SW 1271 (cell line): ENCODE measurements around the gene CHIT1.
"Not testable (repeated sequence)": the region's sequence is repeated elsewhere in the genome, so short reads cannot be mapped to it uniquely, and the experiment has no call there.

Source experiments
- DNase-seq, 2 experiments: peaks; one replicate each; lab custom pipeline; 2025; lab: John Stamatoyannopoulos, UW

CHIT1 gene

DNA sequence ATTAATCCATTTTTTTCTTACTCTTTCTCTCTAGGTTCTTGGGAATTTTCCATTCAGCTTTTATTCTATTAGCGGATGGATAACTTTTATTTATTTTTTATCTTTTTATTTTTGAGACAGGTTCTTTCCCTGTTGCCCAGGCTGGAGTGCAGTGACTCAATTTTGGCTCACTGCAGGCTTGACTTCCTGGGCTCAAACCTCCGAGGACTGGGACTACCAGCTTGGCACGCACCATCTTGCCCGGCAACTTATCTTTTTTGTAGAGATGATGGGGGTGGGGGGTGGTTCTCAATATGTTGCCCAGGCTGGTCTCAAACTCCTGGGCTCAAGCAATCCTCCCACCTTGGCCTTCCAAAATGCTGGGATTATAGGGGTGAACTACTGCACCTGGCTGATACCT lies 36.1 kb upstream of the CHIT1 start:
- DNase-seq, result no peak

- DNase-seq, result no peak
Measured at GRCh38 chr1:203264052-203264501, 34.6 kb upstream of the CHIT1 start.

DNA sequence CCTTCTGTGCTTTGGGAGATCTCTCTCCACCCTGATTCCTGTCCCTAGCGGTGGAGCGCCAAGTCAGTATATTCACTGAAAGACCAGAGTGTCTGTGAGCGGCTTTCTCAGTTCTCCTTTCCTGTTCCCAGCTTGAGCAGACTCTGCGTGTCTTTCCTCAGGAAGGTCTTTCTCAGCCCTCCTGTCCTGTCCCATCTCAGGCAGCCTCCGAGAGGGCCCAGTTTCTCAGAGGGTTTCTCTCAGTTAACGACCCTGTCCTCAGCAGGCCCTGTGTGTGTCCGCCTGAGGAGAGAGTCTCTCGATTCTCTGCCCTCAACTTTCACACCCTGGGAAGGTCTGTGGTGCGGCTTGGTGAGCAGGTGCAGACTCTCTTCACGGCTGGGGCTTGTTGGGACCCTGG lies 34.0 kb upstream of the CHIT1 start:
- DNase-seq, result no peak

DNA sequence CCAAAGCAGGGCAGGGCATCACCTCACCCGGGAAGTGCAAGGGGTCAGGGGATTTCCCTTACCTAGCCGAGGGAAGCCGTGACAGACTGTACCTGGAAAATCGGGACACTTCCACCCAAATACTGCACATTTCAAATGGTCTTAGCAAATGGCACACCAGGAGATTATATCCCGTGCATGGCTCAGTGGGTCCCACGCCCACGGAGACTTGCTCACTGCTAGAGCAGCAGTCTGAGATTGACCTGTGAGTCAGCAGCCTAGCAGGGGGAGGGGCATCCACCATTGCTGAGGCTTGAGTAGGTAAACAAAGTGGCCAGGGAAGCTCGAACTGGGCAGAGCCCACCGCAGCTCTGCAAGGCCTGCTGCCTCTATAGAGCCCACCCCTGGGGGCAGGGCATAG lies 27.2 kb upstream of the CHIT1 start:
- not testable (repeated sequence) for DNase-seq

DNA sequence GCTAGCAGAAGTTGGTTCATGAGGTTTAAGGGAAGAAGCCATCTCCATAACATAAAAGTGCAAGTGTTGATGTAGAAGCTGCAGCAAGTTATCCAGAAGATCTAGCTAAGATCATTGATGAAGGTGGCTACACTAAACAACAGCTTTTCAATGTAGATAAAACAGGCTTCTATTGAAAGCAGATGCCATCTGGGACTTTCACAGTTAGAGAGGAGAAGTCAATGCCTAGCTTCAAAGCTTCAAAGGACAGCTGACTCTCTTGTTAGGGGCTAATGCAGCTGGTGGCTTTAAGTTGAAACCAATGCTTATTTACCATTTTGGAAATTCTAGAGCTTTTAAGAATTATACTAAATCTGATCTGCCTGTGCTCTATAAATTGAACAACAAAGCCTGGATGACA lies 25.3 kb upstream of the CHIT1 start:
- DNase-seq, result not testable (repeated sequence)

DNA sequence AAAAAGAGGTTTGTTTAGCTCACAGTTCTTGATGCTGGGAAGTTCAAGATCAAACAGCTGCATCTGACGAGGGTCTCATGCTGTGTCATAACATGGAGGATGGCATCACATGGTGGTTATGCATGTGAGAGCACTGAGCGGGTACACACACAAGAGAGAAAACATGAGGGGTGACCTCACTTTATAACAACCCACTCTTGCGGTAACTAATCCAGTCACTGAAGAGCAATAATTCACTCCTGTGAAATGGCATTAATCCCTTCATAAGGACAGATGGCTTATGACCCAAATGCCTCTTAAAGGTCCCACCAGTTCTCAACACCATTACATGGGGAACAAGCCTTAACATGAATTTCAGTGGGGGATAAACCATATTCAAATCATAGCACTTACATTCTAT lies 23.2 kb upstream of the CHIT1 start:
- no peak for DNase-seq

DNA sequence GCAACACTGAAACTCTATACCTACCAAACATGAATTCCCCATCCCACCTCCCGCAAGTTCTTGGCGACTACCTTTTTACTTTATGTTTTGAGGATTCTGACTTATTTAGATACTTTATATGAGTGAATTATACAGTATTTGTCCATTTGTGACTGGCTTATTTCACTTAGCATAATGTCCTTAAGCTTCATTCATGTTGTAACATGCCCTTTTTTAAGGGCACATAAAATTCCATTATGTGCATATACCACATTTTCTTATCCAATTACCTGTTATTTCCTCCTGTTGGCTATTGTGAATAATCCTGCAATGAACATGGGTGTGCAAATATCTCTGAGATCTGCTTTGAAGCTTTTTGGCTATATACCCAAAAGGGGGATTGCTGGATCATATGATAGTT lies 22.0 kb upstream of the CHIT1 start:
- no peak for DNase-seq

DNA sequence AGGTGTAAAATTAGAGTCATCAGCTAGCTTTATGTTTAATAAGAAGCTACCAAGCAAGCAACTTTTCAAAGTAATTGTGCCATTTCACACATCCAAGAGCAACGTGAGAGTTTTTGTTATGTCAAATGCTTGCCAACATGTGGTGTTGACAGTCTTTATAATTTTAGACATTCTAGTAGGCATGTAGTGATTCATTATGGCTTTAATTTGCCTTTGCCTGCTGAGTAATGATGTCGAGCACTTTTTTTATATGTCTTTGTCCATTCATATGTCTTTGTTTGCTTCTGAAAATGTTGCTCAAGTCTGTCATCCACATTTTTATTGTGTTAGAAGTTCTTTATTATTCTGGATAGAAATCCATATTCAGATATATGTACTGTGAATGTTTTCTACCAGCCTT lies 21.4 kb upstream of the CHIT1 start:
- no peak for DNase-seq

- no peak for DNase-seq
Measured at GRCh38 chr1:203244776-203245175, 15.3 kb upstream of the CHIT1 start.

DNA sequence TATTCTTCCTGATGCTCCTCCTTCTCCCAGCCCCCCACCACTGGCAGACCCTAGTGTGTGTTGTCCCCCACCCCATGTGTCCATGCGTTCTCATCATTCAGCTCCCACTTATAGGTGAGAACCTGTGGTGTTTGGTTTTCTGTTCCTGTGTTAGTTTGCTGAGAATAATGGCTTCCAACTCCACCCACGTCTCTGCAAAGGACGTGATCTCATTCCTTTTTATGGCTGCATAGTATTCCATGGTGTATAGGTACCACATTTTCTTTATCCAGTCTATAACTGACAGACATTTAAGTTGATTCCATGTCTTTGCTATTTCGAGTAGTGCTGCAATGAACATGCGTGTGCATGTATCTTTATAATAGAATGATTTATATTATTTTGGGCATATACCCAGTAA lies 12.2 kb upstream of the CHIT1 start:
- not testable (repeated sequence) for DNase-seq

DNA sequence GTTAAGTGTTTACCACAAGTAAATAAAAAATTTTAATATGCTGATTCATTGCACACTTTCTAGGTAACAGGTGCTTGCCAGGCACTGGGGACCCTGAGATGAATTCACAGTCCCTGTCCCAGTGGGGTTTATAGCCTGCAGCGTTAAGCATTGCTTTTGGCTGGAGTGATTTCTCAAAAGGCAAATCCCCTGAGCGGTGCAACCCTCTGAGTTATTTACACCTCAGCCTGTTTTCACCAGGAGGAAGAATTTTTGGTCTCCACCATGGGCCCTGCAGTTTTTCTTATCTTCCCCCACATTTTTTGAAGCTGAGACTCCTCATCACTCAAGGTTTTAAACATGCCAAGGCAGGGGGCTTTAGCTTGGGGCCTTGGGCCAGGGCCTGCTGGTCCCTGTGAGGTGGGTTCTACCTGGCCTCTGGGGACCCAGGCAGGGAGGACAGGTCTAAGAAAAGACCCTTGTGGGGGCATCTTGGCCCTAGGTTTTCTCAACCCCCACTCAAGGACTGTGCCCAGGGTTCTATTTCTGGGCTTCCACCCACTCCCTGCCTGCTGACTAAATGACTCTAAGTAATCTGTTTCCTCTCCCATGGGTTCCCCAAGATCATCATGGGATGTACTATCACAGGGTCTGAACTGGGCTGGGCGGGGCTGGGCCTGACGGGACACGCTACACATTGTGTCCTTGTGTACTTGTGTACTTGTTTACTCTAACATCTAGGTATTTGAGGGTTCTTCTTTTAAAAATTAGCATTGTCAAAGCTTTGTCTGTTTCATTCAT lies 10.2 kb upstream of the CHIT1 start:
- no peak for DNase-seq

DNA sequence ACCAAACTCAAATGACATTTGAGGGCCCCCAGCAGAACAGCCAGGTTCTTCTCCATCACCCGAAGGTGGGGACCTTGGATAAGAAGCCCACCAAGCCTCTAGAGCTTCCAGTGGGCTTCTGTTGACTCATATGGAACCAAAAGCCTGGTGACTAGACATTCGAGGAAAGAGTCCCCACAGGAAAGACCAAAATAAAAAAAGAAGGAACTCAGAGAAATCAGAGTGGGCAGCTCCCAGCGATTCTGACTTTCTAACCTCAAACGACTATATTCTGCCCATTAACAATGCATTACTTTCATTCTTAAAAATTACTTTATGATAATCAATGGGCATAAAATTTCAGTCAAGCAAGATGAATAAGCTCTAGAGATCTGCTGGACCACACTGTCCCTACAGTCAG lies 9.6 kb upstream of the CHIT1 start:
- DNase-seq, result no peak

DNA sequence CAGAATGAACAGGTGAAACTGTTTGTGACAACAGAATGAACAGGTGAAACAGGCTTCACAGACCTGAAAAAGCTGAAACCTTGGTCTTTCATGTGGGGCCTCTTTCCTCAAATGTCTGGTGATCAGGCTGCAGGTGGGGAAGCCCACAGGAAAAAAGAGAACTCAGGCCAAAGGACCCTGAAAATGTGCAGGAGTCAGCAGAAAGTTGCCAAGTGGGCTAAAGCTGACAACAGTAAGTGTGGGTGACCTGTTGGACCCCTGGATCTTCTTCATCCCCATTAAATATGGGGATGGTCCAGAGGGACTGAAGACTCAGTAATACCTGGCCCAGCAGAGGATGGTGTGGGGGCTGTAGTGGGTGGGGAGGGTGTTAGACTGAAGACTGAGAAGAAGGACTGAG lies 9.1 kb upstream of the CHIT1 start:
- no peak for DNase-seq

- DNase-seq, result not testable (repeated sequence)
Measured at GRCh38 chr1:203234901-203235300, 5.4 kb upstream of the CHIT1 start.

DNA sequence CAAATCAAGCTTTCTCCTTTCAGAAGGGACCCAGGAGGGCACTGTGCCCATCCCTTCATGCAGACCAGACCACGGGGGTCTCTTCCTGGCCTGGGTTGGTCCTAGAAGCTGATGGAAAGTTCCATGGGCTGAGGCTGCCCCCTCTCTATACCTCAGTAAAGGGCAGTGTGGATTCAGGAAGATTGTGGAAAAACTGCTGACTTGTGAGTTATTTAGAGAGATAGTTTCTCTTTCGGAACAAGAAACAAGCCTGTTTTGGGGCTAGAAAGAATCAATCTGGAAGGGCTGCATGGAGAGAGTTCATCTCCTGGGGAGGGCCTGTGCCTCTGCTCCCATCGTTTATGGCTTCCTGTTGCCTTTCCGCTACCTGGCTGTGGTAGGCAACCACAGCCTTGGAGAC lies 803 bp downstream of the CHIT1 start:
- DNase-seq, result no peak

- no peak for DNase-seq
Measured at GRCh38 chr1:203227371-203228083, 1.9 kb downstream of the CHIT1 start.

DNA sequence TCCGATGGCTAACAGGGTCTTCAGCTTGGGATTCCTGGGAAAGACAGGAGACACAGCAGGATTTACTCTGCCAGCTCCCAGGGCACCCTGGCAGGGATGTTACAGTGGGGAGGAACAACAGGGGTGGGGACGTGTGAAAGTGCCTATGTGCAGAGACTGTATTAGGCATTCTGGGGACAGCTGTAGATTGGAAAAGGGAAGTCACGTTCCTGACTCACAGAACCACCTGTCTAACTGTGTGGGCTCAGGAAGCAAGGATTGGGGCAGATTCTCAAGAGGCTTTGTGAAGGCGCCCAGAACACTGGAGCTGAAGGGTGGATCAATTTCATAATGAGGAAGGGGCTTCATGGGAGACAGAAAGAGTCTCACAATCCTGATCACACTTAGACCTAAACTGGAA lies 4.4 kb downstream of the CHIT1 start:
- no peak for DNase-seq

- DNase-seq, result no peak
Measured at GRCh38 chr1:203223012-203223775, 6.3 kb downstream of the CHIT1 start.

DNA sequence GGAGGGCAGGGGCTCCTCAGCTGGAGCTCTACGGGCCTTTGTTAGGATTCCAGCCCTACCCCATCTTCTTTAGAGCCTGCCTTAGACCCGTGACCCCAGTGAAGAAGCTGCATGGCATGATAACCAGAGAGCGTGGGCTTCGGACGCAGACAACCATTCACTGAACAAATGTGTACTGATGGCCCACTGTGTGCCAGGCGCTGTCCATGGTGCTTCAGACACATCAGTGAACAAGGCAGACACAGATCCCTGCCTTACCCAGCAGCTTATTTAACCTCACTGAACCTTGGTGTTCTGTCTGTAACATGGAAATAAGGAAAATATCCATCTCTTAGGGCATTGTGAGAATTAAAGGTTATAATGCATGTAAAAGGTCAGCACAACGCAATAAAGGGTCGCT lies 9.5 kb downstream of the CHIT1 start:
- DNase-seq, result no peak

- DNase-seq, result no peak
Measured at GRCh38 chr1:203219171-203219570, 10.3 kb downstream of the CHIT1 start.

DNA sequence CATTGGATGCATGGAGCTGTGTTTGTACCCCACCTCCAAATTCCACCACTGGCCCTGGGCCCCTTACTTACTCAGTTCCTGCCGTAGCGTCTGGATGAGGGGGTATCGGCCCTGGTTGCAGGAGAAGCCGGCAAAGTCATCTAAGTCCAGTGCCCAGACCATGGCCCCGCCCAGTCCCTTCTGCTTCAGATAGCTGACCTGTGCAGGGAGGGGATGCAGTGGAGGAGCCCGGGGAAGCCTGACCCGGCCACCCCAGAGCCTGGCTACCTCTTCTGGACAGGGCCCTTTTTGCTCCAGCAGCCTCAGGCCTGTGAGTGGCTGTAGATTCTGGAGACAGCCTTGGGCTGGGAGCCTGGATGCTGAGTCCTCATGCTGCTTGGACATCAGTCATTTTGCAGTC lies 11.8 kb downstream of the CHIT1 start:
- DNase-seq, result no peak

DNA sequence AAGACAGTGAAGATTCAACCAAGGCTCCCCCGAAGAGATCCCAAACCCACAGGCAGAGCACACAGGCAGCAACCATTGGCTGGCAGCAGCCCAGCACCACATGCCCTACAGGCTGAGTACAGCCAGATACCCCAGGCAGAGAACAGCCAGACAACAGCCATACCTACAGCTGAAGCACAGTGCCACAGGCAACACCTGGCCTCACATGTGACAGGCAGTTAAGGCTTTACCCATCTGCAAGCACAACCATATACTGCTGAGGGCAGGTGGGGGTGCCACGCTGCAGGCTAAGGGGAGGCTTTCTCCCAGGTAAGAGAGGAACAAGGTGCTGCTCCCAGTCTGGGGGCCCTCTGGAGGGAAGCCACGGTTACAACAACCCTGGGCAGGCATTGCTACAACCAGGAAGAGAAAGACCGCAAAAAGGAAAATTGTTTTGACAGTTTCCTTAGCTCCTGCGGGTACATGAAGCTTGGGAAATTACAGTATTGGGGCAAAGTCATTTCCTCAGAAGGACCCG lies 12.3 kb downstream of the CHIT1 start:
- DNase-seq, result no peak
